ENCODE data around the gene OTX1. TPM values are rescaled to one million over a fixed set of nuclear protein-coding genes. Genes with fewer than 3 reads are reported as not detected.

Gene OTX1
- polyA plus RNA-seq, 1 donor from 2014 or later = not detected

DNA sequence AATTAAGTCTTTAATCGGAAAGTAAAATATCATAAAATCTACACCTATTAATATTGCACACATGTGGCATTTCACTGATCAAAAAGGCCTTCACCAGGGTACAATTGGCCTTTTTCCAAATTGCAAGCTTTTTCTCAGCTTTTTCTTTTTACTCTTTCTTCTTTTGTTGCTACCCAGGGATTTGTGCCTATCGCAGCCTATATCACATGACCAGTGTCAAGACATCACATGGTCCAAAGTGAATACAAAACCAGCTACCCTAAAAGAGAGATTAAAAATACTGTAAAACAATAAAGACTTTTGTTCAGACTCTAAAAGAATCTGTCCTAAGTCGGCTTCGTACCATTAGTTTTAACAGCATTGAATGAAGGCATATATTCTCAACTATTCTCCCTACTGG, 15.0 kb upstream of the OTX1 start:
- no peaks in the 10 kb centered on the region for H3K9me3 Mint-ChIP-seq
- no peaks in the 10 kb centered on the region for H3K27me3 Mint-ChIP-seq
- H3K4me1 Mint-ChIP-seq = no peaks in the 10 kb centered on the region
- H3K27ac Mint-ChIP-seq = no peak overlapping the region
- H3K4me3 Mint-ChIP-seq = no peak overlapping the region
- H3K36me3 Mint-ChIP-seq = no peaks in the 10 kb centered on the region

DNA sequence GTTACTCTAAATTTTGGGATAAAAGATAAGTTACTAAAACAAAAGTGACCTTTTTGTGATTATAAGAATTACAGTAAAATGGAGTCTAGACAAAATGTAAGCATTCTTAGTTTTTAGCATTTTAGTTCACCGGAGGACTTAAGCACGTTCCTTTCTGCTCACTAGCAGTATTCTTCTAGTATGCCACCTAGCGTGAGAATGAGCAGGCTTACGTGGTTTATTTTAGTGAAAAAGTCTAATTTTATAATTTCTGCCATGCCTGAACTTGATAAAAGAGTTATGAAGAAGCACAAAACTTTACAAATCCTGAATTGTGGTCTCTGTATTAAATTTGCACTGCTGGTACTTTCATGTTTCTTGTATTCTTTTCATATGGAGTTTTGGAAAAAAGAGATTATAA, 12.6 kb upstream of the OTX1 start:
- Mint-ChIP-seq H3K9me3 (no peaks in the 10 kb centered on the region), H3K27ac (no peak overlapping the region), H3K4me3 (no peak overlapping the region), H3K27me3 (no peaks in the 10 kb centered on the region), H3K4me1 (no peaks in the 10 kb centered on the region), H3K36me3 (no peaks in the 10 kb centered on the region)

DNA sequence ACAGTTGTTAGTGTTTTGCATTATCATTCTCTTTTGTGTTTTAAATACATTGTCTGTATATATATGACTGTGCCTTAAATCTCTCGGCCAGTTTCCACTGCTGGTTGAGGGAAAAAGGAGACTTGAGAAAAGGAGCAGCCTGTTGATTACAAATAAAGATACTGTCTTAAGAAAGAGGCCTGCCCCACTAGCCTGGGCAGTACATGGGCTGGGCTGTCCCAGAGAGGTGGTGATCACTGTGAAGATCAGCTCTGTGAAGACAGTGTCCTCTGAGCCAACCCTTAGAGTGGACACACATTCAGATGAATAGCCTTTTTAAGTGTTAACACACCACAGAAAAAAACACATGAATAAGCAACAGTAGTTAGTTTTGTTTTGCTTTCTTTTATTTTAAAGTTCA, 10.0 kb upstream of the OTX1 start:
- H3K27me3 Mint-ChIP-seq = peaks cover 10% of the 10 kb centered on the region
- H3K36me3 Mint-ChIP-seq = peaks cover 6% of the 10 kb centered on the region
- no peak overlapping the region for H3K27ac Mint-ChIP-seq
- H3K9me3 Mint-ChIP-seq = no peaks in the 10 kb centered on the region
- H3K4me1 Mint-ChIP-seq = peaks cover 0 to 2% (median 0%) of the 10 kb centered on the region in 3 donors
- no peak overlapping the region for H3K4me3 Mint-ChIP-seq

DNA sequence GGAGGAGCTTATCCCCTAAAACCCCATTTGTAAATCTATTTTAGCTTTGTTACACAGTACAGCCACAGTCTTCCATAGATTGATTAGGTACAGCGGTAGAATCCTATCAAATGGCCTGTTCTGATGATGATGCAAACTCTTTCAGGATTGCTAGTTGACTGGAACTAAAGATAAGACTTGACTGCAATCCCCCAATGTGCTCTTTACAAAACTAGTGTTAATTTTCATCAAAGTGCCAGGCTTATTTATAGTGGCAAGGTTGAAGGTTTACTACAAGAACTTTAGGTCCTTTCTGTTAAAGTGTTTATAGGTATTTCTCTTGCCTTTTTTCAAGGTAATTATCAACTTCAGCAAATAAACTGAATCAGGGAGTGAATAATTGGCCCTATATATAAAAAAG, 9.0 kb upstream of the OTX1 start:
- H3K27me3 Mint-ChIP-seq = peaks cover 20% of the 10 kb centered on the region
- peaks cover 10% of the 10 kb centered on the region for H3K36me3 Mint-ChIP-seq
- no peak overlapping the region for H3K27ac Mint-ChIP-seq
- peaks cover under 1 to 9% (median 3%) of the 10 kb centered on the region in 3 donors for H3K4me1 Mint-ChIP-seq
- no peaks in the 10 kb centered on the region for H3K9me3 Mint-ChIP-seq
- H3K4me3 Mint-ChIP-seq = no peak overlapping the region

DNA sequence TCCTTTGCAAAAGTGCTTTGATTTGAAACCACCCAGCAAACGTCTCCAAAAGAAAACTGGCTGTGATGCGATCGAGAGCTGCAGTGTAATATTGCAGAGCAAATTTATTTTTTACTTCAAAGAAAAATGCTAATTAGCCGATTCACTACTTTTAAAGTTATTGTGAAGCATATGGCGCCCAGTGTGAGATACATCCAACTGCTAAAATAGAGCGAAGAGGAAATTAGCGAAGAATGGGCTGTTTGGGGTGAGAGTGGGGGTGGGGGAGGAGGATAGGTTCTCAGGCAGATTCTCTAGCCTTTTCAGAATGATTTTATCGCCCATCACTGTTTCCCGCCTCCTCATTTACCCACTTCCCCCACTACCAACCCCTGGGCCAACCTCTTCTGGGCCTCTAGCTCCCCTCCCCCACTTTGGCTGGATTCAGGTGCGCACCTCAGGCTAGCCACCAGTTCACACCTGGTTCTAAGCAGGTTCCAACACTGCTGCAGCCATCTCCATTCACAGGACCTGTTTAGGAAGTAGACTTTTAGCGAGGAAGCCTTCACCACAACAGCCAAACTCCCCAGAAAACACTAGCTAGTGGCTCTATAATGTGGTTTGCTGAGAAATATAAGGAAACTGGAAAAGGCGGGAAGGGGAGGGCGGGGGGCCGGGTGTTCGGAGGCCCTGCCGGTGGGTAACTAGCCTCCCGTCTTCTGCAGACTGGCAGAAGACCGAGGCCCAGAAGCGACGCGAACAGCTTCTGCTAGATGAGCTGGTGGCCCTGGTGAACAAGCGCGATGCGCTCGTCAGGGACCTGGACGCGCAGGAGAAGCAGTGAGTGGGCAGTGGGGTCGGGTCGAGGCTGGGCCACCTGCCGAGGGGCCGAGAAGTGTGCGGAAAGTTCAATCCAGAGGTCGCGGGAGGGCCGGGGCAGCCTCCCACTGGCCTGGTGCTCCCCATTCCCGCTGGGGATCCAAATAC, 6.0 kb upstream of the OTX1 start:
- H3K4me3 Mint-ChIP-seq = peak overlapping the region in 2 of 4 donors; percentile 21 to 37
- peak overlapping the region in 1 of 3 donors; percentile 67 for H3K27ac Mint-ChIP-seq
- peaks cover 19 to 27% (median 19%) of the 10 kb centered on the region in 3 donors for H3K4me1 Mint-ChIP-seq
- H3K27me3 Mint-ChIP-seq = peaks cover 45% of the 10 kb centered on the region
- peaks cover 16% of the 10 kb centered on the region for H3K36me3 Mint-ChIP-seq
- H3K9me3 Mint-ChIP-seq = peaks cover 0 to 3% (median 0%) of the 10 kb centered on the region in 3 donors

DNA sequence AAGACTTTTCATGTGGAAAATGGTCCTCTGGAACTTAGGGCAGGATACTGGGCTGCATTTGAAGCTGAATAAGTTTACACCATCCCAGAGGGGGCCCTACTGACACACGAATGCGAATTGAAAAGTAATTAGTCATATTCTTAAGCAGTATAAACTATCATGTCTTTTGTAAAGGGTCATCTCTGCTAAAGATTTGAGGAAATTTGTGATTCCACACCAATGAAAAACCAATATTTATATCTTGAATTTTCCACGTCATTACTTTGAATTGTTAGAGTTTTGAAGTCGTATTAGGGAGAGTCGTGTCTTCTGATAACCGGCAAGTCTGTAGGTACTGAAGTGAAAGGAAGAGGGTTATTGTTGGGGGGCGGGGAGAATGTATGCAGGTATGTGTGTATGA, 4.1 kb upstream of the OTX1 start:
- H3K36me3 Mint-ChIP-seq = peaks cover 16% of the 10 kb centered on the region
- H3K4me3 Mint-ChIP-seq = peak overlapping the region in 3 of 4 donors; percentile 50 to 86 (median 76)
- H3K27me3 Mint-ChIP-seq = peaks cover 54% of the 10 kb centered on the region
- H3K9me3 Mint-ChIP-seq = peaks cover 0 to 5% (median 0%) of the 10 kb centered on the region in 3 donors
- H3K27ac Mint-ChIP-seq = peak overlapping the region in 2 of 3 donors; percentile 83 to 89
- peaks cover 22 to 38% (median 25%) of the 10 kb centered on the region in 3 donors for H3K4me1 Mint-ChIP-seq

DNA sequence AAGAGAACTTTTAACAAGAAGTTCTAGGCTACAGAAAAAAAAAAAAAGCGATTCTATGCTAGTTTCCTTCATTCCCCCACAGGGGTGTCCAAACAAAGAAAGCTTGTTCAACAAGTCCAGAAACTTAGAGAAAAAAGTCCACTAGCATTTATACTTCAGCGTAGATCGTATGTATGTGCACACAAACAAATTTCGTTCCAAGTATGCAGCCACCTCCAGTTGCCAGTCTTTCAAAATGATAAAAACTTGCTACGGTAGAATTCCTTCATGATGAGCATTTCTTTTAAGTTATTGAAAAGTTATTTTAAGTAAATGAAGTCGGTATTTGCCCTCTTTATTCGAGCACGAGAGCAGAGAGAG, 3.7 kb upstream of the OTX1 start:
- Mint-ChIP-seq H3K27ac (peak overlapping the region in 2 of 3 donors; percentile 83 to 89), H3K9me3 (peaks cover 0 to 5% (median 0%) of the 10 kb centered on the region in 3 donors), H3K27me3 (peaks cover 56% of the 10 kb centered on the region), H3K4me1 (peaks cover 22 to 38% (median 25%) of the 10 kb centered on the region in 3 donors), H3K36me3 (peaks cover 16% of the 10 kb centered on the region), H3K4me3 (peak overlapping the region; percentile 23 to 86 (median 76))

DNA sequence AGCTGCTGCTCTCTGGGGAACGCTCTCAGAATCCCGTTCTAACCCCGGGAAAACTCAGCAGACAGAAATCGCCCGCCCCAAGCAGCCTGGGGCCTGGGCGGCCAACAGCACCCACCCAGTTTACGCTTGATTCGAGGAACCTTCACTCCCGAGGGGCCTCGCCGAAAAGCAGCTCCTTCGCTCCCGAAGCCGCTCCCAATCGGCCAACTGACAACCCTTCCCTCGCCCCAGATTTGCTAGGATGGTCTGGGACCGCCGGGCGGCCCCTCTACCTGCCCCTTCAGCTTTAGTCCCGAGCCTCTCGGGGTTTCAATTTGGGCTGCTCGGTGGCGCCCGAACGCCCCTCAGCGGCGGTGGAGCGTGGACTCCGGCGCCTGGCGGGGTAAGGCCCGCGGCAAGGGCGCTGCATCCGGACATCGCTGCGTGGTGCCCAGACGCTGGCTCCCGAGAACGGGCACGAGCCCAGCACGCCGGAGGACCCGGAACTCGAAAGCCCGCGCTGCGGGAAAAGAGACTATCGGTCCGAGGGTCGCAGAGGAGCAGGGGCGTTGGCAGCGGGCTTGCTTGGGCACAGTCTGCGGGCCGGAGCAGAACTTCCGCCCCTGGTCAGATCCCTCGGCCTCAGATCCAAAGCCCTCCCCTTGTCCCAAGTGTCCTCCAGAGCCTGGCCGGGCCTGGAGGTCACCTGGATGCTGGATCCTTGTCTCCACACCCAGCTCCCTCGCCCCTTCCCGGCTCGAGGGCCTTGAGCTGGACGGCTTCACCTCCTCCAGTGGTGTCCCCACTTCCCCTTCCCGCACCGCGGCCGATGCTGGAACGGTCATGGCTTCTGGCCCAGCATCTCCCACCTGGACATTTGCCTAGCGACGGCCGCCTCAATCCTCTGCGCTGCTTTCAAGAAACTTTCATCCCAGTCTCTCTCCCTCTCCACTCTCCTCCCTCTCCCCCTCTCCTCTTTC, 3.0 kb upstream of the OTX1 start:
- Mint-ChIP-seq H3K4me1 (peaks cover 22 to 43% (median 25%) of the 10 kb centered on the region in 3 donors), H3K36me3 (peaks cover 16% of the 10 kb centered on the region), H3K27me3 (peaks cover 62% of the 10 kb centered on the region), H3K4me3 (peak overlapping the region; percentile 50 to 88 (median 84)), H3K9me3 (peaks cover 0 to 5% (median 0%) of the 10 kb centered on the region in 3 donors), H3K27ac (peak overlapping the region; percentile 71 to 89 (median 83))

DNA sequence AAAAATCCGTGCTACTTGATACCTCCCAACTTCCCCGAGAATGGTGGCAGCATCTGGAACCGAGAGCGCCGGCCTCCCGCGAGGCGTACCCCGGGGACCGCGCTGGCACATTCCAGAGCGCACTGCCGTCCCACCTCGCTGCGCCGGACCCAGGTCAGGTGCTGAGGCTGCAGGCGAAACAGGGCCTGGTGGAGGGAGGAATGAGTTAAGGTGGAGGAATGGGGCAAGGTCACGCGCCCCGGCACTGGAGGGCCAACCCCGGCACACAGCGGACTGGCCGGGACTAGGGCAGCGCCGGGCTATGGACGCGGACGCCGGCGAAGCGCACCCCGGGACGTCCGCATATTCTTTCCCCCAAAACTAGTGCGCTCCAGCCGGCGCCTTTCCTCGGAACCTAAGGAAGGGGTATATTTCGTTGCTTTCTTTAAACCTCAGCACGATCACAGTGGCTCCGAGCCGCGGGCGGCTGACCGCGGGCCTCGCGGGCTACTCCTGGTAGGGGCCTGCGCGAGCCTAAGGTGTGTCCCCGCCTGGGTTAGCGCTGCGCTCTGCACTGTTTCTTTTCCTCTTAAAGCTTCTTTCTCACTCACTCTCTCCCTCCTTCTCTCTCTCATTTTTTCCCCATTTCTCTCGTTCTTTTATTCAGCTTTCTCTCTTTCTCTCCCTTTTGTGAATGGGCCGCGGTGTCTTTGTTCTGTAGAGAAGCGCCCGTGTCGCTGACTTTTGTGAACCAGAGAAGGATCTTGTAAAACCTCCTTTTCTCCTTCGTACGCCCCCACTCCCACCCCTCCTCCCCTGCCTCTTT, 2.1 kb upstream of the OTX1 start:
- H3K4me1 Mint-ChIP-seq = peaks cover 22 to 47% (median 27%) of the 10 kb centered on the region in 3 donors

DNA sequence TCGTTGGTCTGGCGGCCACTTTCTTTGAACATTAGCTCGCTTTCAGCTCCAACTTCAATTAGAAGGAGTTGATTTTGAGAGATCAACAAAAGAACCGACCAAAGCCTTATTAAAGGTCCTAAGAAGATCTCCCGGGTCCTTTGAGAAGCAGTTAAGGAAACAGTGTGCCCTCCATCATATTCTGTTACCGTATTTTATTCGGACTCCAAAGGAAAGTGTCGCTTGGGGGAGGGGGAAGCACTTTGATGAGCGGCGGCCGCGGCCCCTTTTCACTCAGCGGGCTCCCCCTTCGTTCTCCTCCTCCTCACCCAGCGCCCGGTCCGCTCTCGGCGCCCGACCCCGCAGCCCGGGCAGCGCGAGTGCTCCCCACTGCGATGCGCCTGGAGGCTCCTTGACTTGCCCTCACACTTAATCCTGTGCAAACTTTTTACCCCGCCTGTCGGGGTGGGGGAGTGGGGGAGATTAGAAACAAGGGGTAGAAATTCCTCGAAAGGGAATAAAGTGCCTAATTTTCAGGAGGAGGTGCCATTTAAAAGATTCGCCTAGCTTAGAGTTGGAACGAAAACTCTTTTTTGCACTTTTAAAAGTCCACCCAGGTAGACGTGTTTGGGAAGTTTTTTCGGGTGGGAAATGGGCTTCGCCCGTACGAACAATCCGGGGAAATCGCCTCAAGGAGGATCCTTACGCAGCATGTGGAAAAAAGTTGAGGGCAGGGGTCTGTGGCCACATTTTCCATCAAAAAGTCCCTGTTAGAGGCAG, 1.2 kb upstream of the OTX1 start:
- Mint-ChIP-seq H3K4me1 (peaks cover 26 to 52% (median 27%) of the 10 kb centered on the region in 3 donors), H3K27ac (peak overlapping the region; percentile 78 to 93 (median 82)), H3K9me3 (peaks cover 0 to 5% (median 0%) of the 10 kb centered on the region in 3 donors), H3K36me3 (peaks cover 14% of the 10 kb centered on the region), H3K4me3 (peak overlapping the region; percentile 82 to 96 (median 86)), H3K27me3 (peaks cover 76% of the 10 kb centered on the region)

More for the DNA sequence above, 2.1 kb upstream of the OTX1 start:
- peak overlapping the region in 3 of 4 donors; percentile 63 to 88 (median 86) for H3K4me3 Mint-ChIP-seq
- peaks cover 16% of the 10 kb centered on the region for H3K36me3 Mint-ChIP-seq
- H3K9me3 Mint-ChIP-seq = peaks cover 0 to 5% (median 0%) of the 10 kb centered on the region in 3 donors
- peak overlapping the region; percentile 71 to 92 (median 82) for H3K27ac Mint-ChIP-seq
- H3K27me3 Mint-ChIP-seq = peaks cover 71% of the 10 kb centered on the region

DNA sequence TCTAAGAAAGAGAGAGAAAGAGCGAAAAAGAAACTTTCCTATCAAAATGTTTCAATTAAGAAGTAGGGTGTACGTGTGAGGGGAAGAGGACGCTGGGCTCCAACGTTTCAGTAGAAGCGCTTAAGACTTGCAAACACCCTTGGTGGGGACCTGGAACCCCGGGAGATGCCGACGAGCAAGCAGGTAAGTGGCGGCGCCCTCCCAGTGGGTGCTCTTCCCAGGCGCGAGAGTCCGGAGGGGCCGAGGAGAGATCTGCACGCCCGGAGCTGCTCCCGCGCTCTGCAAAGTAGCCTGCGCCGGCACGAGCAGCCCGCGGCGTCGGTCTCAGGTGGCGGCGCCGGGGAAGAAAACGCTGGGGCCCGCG, 678 bp upstream of the OTX1 start:
- H3K9me3 Mint-ChIP-seq = peaks cover 0 to 9% (median 0%) of the 10 kb centered on the region in 3 donors
- peak overlapping the region; percentile 82 to 96 (median 86) for H3K4me3 Mint-ChIP-seq
- peak overlapping the region; percentile 78 to 93 (median 82) for H3K27ac Mint-ChIP-seq
- peaks cover 15% of the 10 kb centered on the region for H3K36me3 Mint-ChIP-seq
- peaks cover 79% of the 10 kb centered on the region for H3K27me3 Mint-ChIP-seq
- peaks cover 29 to 57% (median 30%) of the 10 kb centered on the region in 3 donors for H3K4me1 Mint-ChIP-seq

DNA sequence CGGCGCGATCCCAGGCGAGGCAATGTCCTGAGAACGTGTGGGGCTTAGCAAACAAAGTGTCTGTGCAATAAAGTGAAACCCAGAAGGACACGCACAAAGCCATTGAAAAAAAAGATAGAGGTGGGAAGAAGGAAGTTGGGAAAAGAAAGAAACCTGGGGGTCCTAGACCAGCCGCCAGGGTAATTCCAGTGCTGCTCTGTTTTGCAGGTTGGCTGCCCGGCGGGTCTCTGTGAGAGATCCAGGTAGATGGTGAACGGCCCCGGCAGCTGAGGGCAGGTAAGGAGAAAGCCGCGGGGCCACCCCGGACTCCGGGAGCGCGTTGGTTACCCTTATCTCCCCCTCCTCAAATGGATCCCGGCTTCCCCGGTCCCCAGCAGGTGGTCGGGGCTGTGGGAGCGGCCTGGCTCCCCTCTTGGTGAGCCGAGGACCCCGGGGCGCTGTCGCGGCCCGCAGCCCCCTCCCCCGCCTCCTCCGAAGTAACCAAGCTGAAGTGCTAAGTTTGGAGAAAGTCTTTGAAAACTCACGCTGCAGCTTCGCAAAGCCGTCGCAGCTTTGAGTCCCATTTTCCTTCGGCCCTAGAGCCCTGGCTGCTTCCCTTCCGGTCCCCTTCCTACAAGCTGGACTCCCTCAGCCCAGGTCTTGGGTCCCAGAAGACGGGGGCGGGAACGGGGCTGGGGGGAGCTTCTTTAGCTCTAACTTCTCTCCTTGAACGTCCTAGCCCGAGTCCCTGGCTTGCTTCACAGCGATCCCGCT, 588 bp downstream of the OTX1 start:
- peaks cover 78% of the 10 kb centered on the region for H3K27me3 Mint-ChIP-seq

More for the DNA sequence above, 588 bp downstream of the OTX1 start:
- peaks cover 0 to 14% (median 0%) of the 10 kb centered on the region in 3 donors for H3K9me3 Mint-ChIP-seq
- H3K4me3 Mint-ChIP-seq = peak overlapping the region; percentile 82 to 94 (median 92)
- H3K36me3 Mint-ChIP-seq = peaks cover 8% of the 10 kb centered on the region
- peak overlapping the region in 2 of 3 donors; percentile 81 to 93 for H3K27ac Mint-ChIP-seq
- H3K4me1 Mint-ChIP-seq = peaks cover 32 to 60% (median 35%) of the 10 kb centered on the region in 3 donors

All from IgD-negative memory B cell (primary cell).